GM19023 (cell line): ENCODE measurements around the gene PPIE.

Experiments used
- ATAC-seq: cut with Tn5 transposase; IDR thresholded peaks from one replicate; pipeline ENCODE4 v1.9.1; 2021; ENCODE audit warnings: mild to moderate bottlenecking, moderate library complexity; ENCODE audit not compliant: unreplicated experiment

Gene PPIE

GRCh38 chr1:39800471-39800835 is 61.8 kb downstream of the PPIE start:
- ATAC-seq: no peak

- ATAC-seq: no peak
These were observed 64.0 kb downstream of the PPIE start for GRCh38 chr1:39802496-39803260.

GRCh38 chr1:39805385-39805784 is 66.7 kb downstream of the PPIE start:
- no peak for ATAC-seq

GRCh38 chr1:39808784-39809517 is 70.3 kb downstream of the PPIE start:
- ATAC-seq: no peak

- no peak for ATAC-seq
These were observed 74.2 kb downstream of the PPIE start for GRCh38 chr1:39812913-39813312.
